ENCODE results near the gene CR1. TPM values are rescaled to one million over a fixed set of nuclear protein-coding genes. Genes with fewer than 3 reads are reported as not detected.

CR1 gene
- total and polyA plus RNA-seq, 9 of the 15 experiments (the other 6 are each of a cell fraction or from before 2014, with no cell fraction given) = 0.07 to 0.47 (median 0.18) TPM

GRCh38 chr1:207669528-207670009 is 173.6 kb downstream of the CR1 start:
- FAIRE-seq (no peak), DNase-seq (ENCODE audit: extremely low read depth in 1 of 4, low spot score in 3 of 4) (no peak), ATAC-seq (no peak)
- Histone ChIP-seq H3K9ac (ENCODE audit: insufficient read depth in 1 of 2, low read depth in 2 of 2, low read length in 2 of 2) (no peak overlapping the region), H3K4me3 (no peak overlapping the region), H3K9me3 (replicated peaks; ENCODE audit: control insufficient read depth, insufficient read depth, low read depth, low read length) (no peaks in the 10 kb centered on the region; the same call in none of the 2 replicates), H2AFZ (ENCODE audit: low read depth, low read length) (no peak overlapping the region), H4K20me1 (replicated peaks; ENCODE audit: control insufficient read depth, insufficient read depth, low read length) (peaks cover 2% of the 10 kb centered on the region; the same call in 1 of the 2 replicates), H3K4me1 (replicated peaks in 1 of 2; ENCODE audit: control insufficient read depth in 2 of 2, insufficient read depth in 2 of 2, low read length in 2 of 2) (peaks cover 11 to 32% of the 10 kb centered on the region in 2 experiments; a peak in 4 of 5 replicates), H3K79me2 (ENCODE audit: control insufficient read depth, insufficient read depth, low read length) (peaks cover 85% of the 10 kb centered on the region), H3K4me2 (ENCODE audit: insufficient read depth, low read length) (no peak overlapping the region), H3K9me1 (ENCODE audit: control insufficient read depth, insufficient read depth, low read length) (no peaks in the 10 kb centered on the region), H3K27me3 (ENCODE audit: control insufficient read depth in 2 of 2, insufficient read depth in 2 of 2, low read length in 2 of 2) (no peaks in the 10 kb centered on the region), H3K27ac (ENCODE audit: extremely low read depth, low read depth, low read length) (no peak overlapping the region), H3K36me3 (ENCODE audit: control insufficient read depth, insufficient read depth, low read length) (peaks cover 18% of the 10 kb centered on the region)
- CTCF ChIA-PET (ENCODE audit: low intra/inter-chr PET ratio) = no interaction called here
- TF ChIP-seq SNRNP70 (optimal IDR thresholded peaks at IDR 0.05; ENCODE audit: low read depth, low read length) (no peak), ZBTB33 (CRISPR knock-in tag; IDR thresholded peaks at IDR 0.05) (peak; percentile 72), ARID3B (CRISPR knock-in tag; IDR thresholded peaks at IDR 0.05; ENCODE audit: borderline replicate concordance) (no peak), CBX1 (IDR thresholded peaks at IDR 0.05; ENCODE audit: low read depth) (0 out of 2 replicates have a peak, but pooled peaks have one; percentile 34), NR2C2 (CRISPR knock-in tag; IDR thresholded peaks at IDR 0.05) (no peak), NR2C2 (tag; IDR thresholded peaks at IDR 0.05) (no peak), SOX6 (IDR thresholded peaks at IDR 0.05) (no peak), POLR2G (IDR thresholded peaks at IDR 0.05; ENCODE audit: low read depth, low read length) (peak; percentile 43; the same call in 1 of the 2 replicates), POU5F1 (IDR thresholded peaks at IDR 0.05; ENCODE audit: borderline replicate concordance, low read depth, low read length, partially characterized antibody) (no peak), ZNF79 (CRISPR knock-in tag; IDR thresholded peaks at IDR 0.05; ENCODE audit: low read depth) (no peak), PURB (CRISPR knock-in tag; IDR thresholded peaks at IDR 0.05; ENCODE audit: low read depth) (no peak)
- TF ChIP-seq, protein P1, sequence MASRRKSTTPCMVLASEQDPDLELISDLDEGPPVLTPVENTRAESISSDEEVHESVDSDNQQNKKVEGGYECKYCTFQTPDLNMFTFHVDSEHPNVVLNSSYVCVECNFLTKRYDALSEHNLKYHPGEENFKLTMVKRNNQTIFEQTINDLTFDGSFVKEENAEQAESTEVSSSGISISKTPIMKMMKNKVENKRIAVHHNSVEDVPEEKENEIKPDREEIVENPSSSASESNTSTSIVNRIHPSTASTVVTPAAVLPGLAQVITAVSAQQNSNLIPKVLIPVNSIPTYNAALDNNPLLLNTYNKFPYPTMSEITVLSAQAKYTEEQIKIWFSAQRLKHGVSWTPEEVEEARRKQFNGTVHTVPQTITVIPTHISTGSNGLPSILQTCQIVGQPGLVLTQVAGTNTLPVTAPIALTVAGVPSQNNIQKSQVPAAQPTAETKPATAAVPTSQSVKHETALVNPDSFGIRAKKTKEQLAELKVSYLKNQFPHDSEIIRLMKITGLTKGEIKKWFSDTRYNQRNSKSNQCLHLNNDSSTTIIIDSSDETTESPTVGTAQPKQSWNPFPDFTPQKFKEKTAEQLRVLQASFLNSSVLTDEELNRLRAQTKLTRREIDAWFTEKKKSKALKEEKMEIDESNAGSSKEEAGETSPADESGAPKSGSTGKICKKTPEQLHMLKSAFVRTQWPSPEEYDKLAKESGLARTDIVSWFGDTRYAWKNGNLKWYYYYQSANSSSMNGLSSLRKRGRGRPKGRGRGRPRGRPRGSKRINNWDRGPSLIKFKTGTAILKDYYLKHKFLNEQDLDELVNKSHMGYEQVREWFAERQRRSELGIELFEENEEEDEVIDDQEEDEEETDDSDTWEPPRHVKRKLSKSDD (conservative IDR thresholded peaks at IDR 0.05; ENCODE audit: low read length) = no peak
- TF ChIP-seq, protein P2, sequence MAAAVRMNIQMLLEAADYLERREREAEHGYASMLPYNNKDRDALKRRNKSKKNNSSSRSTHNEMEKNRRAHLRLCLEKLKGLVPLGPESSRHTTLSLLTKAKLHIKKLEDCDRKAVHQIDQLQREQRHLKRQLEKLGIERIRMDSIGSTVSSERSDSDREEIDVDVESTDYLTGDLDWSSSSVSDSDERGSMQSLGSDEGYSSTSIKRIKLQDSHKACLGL (CRISPR knock-in tag; IDR thresholded peaks at IDR 0.05; ENCODE audit: borderline replicate concordance, poor library complexity, severe bottlenecking) = no peak
- intact Hi-C loops (cut with micrococcal nuclease) (no loop called here), in situ Hi-C loops (cut with MboI) (loop anchor here (5.0 kb wide), 2 partner anchors 47 to 87 kb away; no protein-coding TSS in a partner anchor)
- POLR2A ChIA-PET = interaction anchor here (0.7 kb wide), 1 partner anchor 10 kb away, joined by 4 read pairs; no protein-coding TSS in a partner anchor
- BruUV-seq (replicated peaks) = no TSS peak
- WGBS (ENCODE audit: insufficient coverage, low coverage, missing lambda C conversion rate) = 91% methylated on average over 36 of the region's 44 CpGs
